SJCRH30 (cell line): ENCODE results near the gene ANKMY1. TPM values are rescaled to one million over a fixed set of nuclear protein-coding genes. Genes with fewer than 3 reads are reported as not detected.

Experiments
- DNase-seq, 2 experiments: peaks; one replicate each; pipeline ENCODE4 v3.0.0-alpha.2; 2015 to 2020
- H3K27ac ChIP-seq: fragments of 250-450 bp; sonication (Bioruptor Pico); 2 replicates; pipeline ENCODE4 v1.5.1; 2020; ENCODE audit warnings: mild to moderate bottlenecking, moderate library complexity
- H3K27me3 ChIP-seq: fragments of 250-450 bp; sonication (Bioruptor Pico); 2 replicates; pipeline ENCODE4 v1.5.1; 2020; ENCODE audit warnings: mild to moderate bottlenecking, moderate library complexity
- H3K36me3 ChIP-seq: fragments of 250-450 bp; sonication (Bioruptor Pico); 2 replicates; pipeline ENCODE4 v1.5.1; 2020; ENCODE audit warnings: mild to moderate bottlenecking, moderate library complexity
- H3K4me1 ChIP-seq: fragments of 250-450 bp; sonication (Bioruptor Pico); 2 replicates; pipeline ENCODE4 v1.5.1; 2020; ENCODE audit warnings: mild to moderate bottlenecking, moderate library complexity
- H3K4me3 ChIP-seq: fragments of 250-450 bp; sonication (Bioruptor Pico); 2 replicates; pipeline ENCODE4 v1.5.1; 2020; ENCODE audit warnings: mild to moderate bottlenecking, moderate library complexity
- H3K9me3 ChIP-seq: fragments of 250-450 bp; sonication (Bioruptor Pico); replicated peaks from 2 replicates; pipeline ENCODE4 v1.5.1; 2020; ENCODE audit warnings: mild to moderate bottlenecking, moderate library complexity
- total RNA-seq: library from RNA; depleted of rRNA; stranded (reverse); fragments of >200 nt; shearing (Covaris generic); gene quantifications from 2 replicates; pipeline ENCODE4 v1.2.3, GENCODE V29; 2014

Gene ANKMY1
- total RNA-seq, 1 experiment from 2014 or later, result 6.7 TPM

GRCh38 chr2:240509667-240510512, 47.9 kb downstream of the ANKMY1 start:
- no peaks in the 10 kb centered on the region for H3K9me3 ChIP-seq
- no peaks in the 10 kb centered on the region for H3K4me1 ChIP-seq
- DNase-seq, result no peak
- no peak overlapping the region for H3K27ac ChIP-seq
- H3K4me3 ChIP-seq, result no peak overlapping the region
- no peaks in the 10 kb centered on the region for H3K27me3 ChIP-seq
- H3K36me3 ChIP-seq, result no peaks in the 10 kb centered on the region

GRCh38 chr2:240508832-240509545, 48.8 kb downstream of the ANKMY1 start:
- Histone ChIP-seq H3K27me3 (no peaks in the 10 kb centered on the region), H3K27ac (no peak overlapping the region), H3K9me3 (no peaks in the 10 kb centered on the region), H3K36me3 (no peaks in the 10 kb centered on the region), H3K4me3 (no peak overlapping the region), H3K4me1 (no peaks in the 10 kb centered on the region)
- DNase-seq, result no peak

GRCh38 chr2:240507778-240508251, 50.0 kb downstream of the ANKMY1 start:
- H3K4me1 ChIP-seq, result no peaks in the 10 kb centered on the region
- no peaks in the 10 kb centered on the region for H3K9me3 ChIP-seq
- H3K4me3 ChIP-seq, result no peak overlapping the region
- no peak overlapping the region for H3K27ac ChIP-seq
- no peak for DNase-seq
- no peaks in the 10 kb centered on the region for H3K27me3 ChIP-seq
- H3K36me3 ChIP-seq, result no peaks in the 10 kb centered on the region

GRCh38 chr2:240507060-240507777, 50.6 kb downstream of the ANKMY1 start:
- DNase-seq, result no peak
- no peaks in the 10 kb centered on the region for H3K9me3 ChIP-seq
- no peaks in the 10 kb centered on the region for H3K27me3 ChIP-seq
- no peak overlapping the region for H3K4me3 ChIP-seq
- no peaks in the 10 kb centered on the region for H3K36me3 ChIP-seq
- H3K27ac ChIP-seq, result no peak overlapping the region
- no peaks in the 10 kb centered on the region for H3K4me1 ChIP-seq

GRCh38 chr2:240506406-240507059, 51.3 kb downstream of the ANKMY1 start:
- no peaks in the 10 kb centered on the region for H3K36me3 ChIP-seq
- H3K27ac ChIP-seq, result no peak overlapping the region
- no peak for DNase-seq
- no peaks in the 10 kb centered on the region for H3K9me3 ChIP-seq
- H3K4me3 ChIP-seq, result no peak overlapping the region
- H3K4me1 ChIP-seq, result no peaks in the 10 kb centered on the region
- no peaks in the 10 kb centered on the region for H3K27me3 ChIP-seq

GRCh38 chr2:240505910-240506309, 51.9 kb downstream of the ANKMY1 start:
- Histone ChIP-seq H3K27me3 (no peaks in the 10 kb centered on the region), H3K27ac (no peak overlapping the region), H3K36me3 (no peaks in the 10 kb centered on the region), H3K4me1 (no peaks in the 10 kb centered on the region), H3K9me3 (no peaks in the 10 kb centered on the region), H3K4me3 (no peak overlapping the region)
- DNase-seq, result no peak

GRCh38 chr2:240503848-240504247, 53.9 kb downstream of the ANKMY1 start:
- H3K4me1 ChIP-seq, result peaks cover 1% of the 10 kb centered on the region
- no peaks in the 10 kb centered on the region for H3K9me3 ChIP-seq
- no peaks in the 10 kb centered on the region for H3K36me3 ChIP-seq
- DNase-seq, result no peak
- H3K27me3 ChIP-seq, result no peaks in the 10 kb centered on the region
- H3K27ac ChIP-seq, result no peak overlapping the region
- no peak overlapping the region for H3K4me3 ChIP-seq

- Histone ChIP-seq H3K9me3 (no peaks in the 10 kb centered on the region), H3K4me3 (no peak overlapping the region)
- DNase-seq, result no peak
Measured at GRCh38 chr2:240503375-240503774, 54.4 kb downstream of the ANKMY1 start.

GRCh38 chr2:240502430-240503121, 55.2 kb downstream of the ANKMY1 start:
- H3K9me3 ChIP-seq, result no peaks in the 10 kb centered on the region
- H3K27ac ChIP-seq, result no peak overlapping the region
- no peaks in the 10 kb centered on the region for H3K27me3 ChIP-seq
- no peaks in the 10 kb centered on the region for H3K36me3 ChIP-seq
- H3K4me1 ChIP-seq, result peaks cover 5% of the 10 kb centered on the region
- peak in 1 of 2 experiments; percentile 1 for DNase-seq
- no peak overlapping the region for H3K4me3 ChIP-seq

More at GRCh38 chr2:240503375-240503774, 54.4 kb downstream of the ANKMY1 start:
- H3K27ac ChIP-seq, result no peak overlapping the region
- no peaks in the 10 kb centered on the region for H3K27me3 ChIP-seq
- H3K36me3 ChIP-seq, result no peaks in the 10 kb centered on the region
- peaks cover 5% of the 10 kb centered on the region for H3K4me1 ChIP-seq

- H3K27me3 ChIP-seq, result no peaks in the 10 kb centered on the region
- peak in 1 of 2 experiments; percentile 1 for DNase-seq
- H3K4me1 ChIP-seq, result peaks cover 5% of the 10 kb centered on the region
- no peaks in the 10 kb centered on the region for H3K9me3 ChIP-seq
- no peak overlapping the region for H3K4me3 ChIP-seq
- no peaks in the 10 kb centered on the region for H3K36me3 ChIP-seq
- no peak overlapping the region for H3K27ac ChIP-seq
Measured at GRCh38 chr2:240502059-240502429, 55.7 kb downstream of the ANKMY1 start.

GRCh38 chr2:240501531-240501991, 56.2 kb downstream of the ANKMY1 start:
- H3K36me3 ChIP-seq, result no peaks in the 10 kb centered on the region
- DNase-seq, result no peak
- peaks cover 5% of the 10 kb centered on the region for H3K4me1 ChIP-seq
- no peak overlapping the region for H3K27ac ChIP-seq
- no peaks in the 10 kb centered on the region for H3K27me3 ChIP-seq
- no peaks in the 10 kb centered on the region for H3K9me3 ChIP-seq
- H3K4me3 ChIP-seq, result no peak overlapping the region

- no peak for DNase-seq
Measured at GRCh38 chr2:240500561-240501423, 57.0 kb downstream of the ANKMY1 start.

More at GRCh38 chr2:240500561-240501423, 57.0 kb downstream of the ANKMY1 start:
- Histone ChIP-seq H3K4me3 (no peak overlapping the region), H3K9me3 (no peaks in the 10 kb centered on the region; the same call in 1 of the 2 replicates), H3K4me1 (peaks cover 5% of the 10 kb centered on the region), H3K27ac (no peak overlapping the region), H3K36me3 (no peaks in the 10 kb centered on the region), H3K27me3 (no peaks in the 10 kb centered on the region)
